ENCODE results near the gene SMIM14.
"Not testable (repeated sequence)": the region's sequence is repeated elsewhere in the genome, so short reads cannot be mapped to it uniquely, and the experiment has no call there.

SMIM14 gene

GRCh38 chr4:39642885-39643552 is 4.4 kb upstream of the SMIM14 start:
- DNase-seq, result no peak

- DNase-seq, result no peak
Measured at GRCh38 chr4:39641451-39641850, 2.8 kb upstream of the SMIM14 start.

DNA sequence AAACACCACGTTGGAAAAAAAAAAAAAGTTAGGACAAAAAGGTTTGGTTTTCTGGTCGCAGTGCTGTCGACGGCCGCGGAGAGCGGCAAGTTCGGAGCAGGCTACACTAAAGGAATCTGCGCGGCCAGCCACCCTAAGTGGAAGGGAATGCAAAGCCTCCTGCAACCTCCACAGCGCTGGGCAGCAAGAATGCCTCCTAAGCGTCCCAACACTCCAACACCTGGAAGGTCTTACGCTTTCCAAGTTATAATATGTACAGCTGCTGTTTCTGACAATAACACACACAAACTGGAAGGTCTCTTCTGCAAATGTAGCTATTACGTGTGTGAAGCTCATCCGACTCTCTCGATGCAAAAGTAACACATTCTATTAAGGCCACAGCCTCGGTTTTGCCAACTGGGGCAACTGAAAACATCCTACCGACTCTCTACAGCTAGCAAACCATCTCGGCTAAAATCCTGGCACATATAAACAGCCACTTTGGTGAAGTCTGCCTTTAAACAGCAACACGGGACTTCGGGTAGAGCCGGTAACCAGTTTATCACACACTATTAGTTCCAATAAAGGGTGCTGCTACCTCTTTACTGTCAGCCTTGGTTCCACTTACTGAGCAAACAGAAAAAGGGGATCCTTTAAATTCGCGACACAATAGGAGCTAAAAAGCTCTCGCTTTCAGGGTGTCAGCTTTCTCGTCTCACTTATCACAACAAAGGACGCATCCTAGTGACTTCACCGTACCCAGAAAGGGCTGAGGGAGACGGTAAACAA is 895 bp downstream of the SMIM14 start:
- no peak for DNase-seq

DNA sequence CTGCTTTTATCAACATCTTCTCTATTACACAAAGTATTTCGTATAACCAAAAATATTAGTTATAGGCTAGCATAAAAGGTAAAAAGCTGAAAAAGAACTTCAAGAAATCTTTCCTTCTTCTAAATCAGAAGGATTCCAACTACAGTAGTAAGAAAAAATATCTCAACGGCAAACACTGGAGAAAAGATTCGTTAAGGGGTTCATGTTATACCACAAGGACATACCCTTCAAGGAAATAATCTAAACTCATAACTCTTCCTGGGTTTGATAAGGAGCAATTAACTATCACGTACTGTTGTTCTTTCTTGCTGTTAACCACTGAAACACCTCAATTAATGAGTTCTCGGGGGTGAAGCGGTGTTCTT is 1.5 kb downstream of the SMIM14 start:
- DNase-seq, result no peak

DNA sequence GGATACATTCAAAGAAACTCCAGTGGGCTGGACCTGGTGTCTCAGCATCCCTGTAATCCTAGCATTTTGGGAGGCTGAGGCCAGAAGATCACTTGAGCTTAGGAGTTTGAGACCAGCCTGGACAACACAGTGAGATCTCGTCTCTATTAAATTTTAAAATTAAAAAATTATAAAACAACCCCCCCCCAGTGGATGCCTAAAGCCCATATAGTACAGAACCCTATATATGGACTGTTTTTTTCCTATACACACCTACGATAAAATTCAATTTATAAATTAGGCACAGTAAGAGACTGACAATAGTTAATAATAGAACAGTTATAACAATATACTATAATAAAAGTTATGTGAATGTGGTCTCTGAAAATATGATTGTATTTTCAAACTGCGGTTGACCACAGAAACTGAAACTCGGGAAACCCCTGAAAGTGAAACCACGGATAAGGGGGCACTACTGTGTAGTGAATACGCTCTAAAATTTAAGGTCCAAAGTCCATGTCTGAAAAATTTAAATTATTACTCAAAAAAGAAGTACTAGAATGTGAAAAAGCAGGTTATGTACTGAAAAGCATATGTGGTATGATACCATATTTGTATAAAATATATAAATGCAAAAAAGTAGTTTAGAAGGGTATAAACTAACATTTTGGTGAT is 2.0 kb downstream of the SMIM14 start:
- DNase-seq, result no peak

GRCh38 chr4:39635023-39635422 is 3.6 kb downstream of the SMIM14 start:
- DNase-seq, result no peak

- DNase-seq, result no peak
Measured at GRCh38 chr4:39631700-39632079, 7.0 kb downstream of the SMIM14 start.

DNA sequence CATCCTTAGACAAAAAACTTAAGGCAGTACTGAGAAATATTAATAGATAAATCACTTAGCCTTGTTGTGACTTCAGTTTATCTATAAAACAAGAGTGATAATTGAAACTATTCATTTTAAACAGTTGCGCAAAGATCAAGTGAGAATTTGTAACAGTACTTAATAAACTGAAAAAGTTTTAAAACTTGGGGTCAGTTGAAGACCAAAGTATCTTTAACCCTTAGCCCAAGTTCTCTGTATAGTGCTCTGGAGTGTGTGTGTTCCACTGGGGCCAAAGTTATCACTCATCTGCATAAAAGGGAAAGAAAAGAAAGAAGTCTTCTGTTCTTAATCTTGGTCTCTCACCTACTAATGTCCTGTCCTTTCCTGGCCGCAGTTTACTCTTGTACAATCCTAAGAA is 11.3 kb downstream of the SMIM14 start:
- DNase-seq, result no peak

GRCh38 chr4:39626913-39627312 is 11.8 kb downstream of the SMIM14 start:
- DNase-seq, result no peak

GRCh38 chr4:39626261-39626660 is 12.4 kb downstream of the SMIM14 start:
- DNase-seq, result no peak

GRCh38 chr4:39621582-39621981 is 17.1 kb downstream of the SMIM14 start:
- no peak for DNase-seq

GRCh38 chr4:39620551-39621313 is 17.9 kb downstream of the SMIM14 start:
- no peak for DNase-seq

- no peak for DNase-seq
Measured at GRCh38 chr4:39617534-39617933, 21.1 kb downstream of the SMIM14 start.

DNA sequence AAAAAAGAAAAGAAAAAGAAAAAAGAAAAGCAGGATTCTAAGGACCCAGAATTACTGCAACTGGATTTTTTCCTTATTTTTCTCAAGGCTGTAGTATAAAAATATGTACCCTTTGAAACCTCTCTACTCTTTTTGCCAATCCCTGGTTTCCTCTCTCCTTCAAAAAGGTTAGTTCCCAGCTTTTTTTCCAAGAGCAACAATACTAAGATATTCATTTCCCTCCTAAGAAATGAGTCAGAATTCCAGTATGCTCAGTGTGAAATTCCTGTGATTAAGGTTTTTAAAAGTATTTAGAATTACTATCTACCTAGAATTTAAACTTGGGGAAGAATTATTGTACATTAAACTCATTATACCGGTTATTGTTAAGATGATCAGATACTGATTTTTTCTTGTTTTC is 22.0 kb downstream of the SMIM14 start:
- no peak for DNase-seq

DNA sequence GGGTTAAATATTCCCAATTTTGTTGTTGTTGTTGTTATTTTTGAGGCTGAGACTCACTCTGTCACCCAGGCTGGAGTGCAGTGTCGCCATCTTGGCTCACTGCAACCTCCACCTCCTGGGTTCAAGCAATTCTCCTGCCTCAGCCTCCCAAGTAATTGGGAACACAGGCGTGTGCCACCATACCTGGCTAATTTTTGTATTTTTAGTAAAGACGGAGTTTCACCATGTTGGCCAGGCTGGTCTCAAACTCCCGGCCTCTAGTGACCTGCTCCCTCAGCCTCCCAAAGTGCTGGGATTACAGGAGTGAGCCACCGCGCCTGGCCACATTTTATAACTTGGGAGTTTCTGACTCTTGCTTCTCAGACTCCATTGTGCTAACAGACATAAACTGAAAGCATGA is 22.6 kb downstream of the SMIM14 start:
- not testable (repeated sequence) for DNase-seq

GRCh38 chr4:39614487-39615162 is 24.0 kb downstream of the SMIM14 start:
- DNase-seq, result no peak

GRCh38 chr4:39613093-39613656 is 25.5 kb downstream of the SMIM14 start:
- DNase-seq, result no peak

GRCh38 chr4:39609454-39609931 is 29.2 kb downstream of the SMIM14 start:
- DNase-seq, result no peak

DNA sequence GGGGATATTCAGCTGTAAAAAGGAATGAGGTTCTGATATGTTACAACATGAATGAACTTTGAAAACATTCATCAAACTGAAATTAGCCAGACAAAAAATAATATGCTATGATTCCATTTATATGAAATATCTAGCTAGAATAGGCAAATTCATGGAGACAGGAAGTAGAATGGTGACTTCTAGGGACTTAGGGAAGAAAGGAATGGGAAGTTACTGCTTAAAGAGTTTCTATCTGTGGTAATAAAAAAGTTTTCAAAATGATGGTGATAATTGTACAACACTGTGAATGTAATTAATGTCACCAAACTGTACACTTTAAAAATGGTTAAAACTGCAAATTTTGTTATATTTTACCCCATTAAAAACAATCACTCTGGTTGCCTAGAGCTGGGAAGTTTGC is 30.2 kb downstream of the SMIM14 start:
- no peak for DNase-seq

GRCh38 chr4:39606747-39607146 is 31.9 kb downstream of the SMIM14 start:
- no peak for DNase-seq

DNA sequence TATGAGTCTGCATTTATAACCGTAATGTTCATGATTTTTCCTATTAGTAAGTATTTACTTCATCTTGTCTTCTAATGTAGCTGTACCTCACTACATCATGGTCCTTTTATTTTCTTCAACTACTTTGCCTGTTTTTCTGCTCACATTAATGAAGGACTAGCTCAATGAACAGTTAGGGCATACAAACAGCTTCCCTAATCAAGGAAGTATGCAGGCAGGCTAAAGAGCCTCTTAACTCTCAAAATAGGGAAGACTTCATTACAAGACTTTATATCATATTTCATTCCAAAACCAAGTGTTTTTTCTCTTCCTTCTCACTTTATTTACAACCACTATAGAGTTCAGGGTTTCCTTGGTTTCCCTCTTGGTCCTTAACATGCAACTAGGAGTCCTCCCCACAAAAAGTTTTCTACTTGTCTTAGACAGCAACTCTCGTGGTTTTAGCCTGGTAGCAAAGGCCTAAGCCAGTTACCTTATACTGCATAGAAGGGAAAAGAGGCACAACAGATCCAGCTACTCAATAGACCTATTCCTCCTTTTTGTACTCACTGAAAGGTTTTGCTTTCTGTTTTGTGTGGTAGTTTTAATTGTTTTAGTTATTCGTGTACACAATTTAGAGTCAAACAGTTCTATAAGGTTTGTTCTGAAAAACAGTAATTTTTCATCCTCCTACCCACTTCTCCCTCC is 40.8 kb downstream of the SMIM14 start:
- no peak for DNase-seq

GRCh38 chr4:39596971-39597370 is 41.7 kb downstream of the SMIM14 start:
- no peak for DNase-seq

Measured in NCI-H1105 (cell line).